KOPT-K1 (cell line): Measurements from ENCODE around the gene LRRC23.
A peak's percentile ranks its signal among the peaks of the same experiment; 100 is the strongest.

ENCODE experiments used
- H3K27ac ChIP-seq: fragments of 200-600 bp; sonication (generic); 2 replicates; pipeline ENCODE4 v1.5.1; 2016; ENCODE audit warnings: antibody characterized with exemption, mild to moderate bottlenecking, low read depth, low read length; ENCODE audit not compliant: poor library complexity, severe bottlenecking
- H3K36me3 ChIP-seq: fragments of 200-600 bp; sonication (generic); 2 replicates; pipeline ENCODE4 v1.5.1; 2017; ENCODE audit warnings: antibody characterized with exemption, mild to moderate bottlenecking, low read length, moderate library complexity; ENCODE audit not compliant: insufficient read depth
- H3K9me3 ChIP-seq: fragments of 200-600 bp; sonication (generic); 2 replicates; pipeline ENCODE4 v1.5.1; 2017; ENCODE audit warnings: antibody characterized with exemption, low read length, mild to moderate bottlenecking; ENCODE audit not compliant: insufficient read depth, poor library complexity, severe bottlenecking

LRRC23 gene

GRCh38 chr12:6938353-6939190 is 34.0 kb downstream of the LRRC23 start:
- H3K9me3 ChIP-seq, result no peaks in the 10 kb centered on the region
- H3K36me3 ChIP-seq, result peaks cover 43% of the 10 kb centered on the region
- H3K27ac ChIP-seq, result peak overlapping the region; percentile 94

- H3K27ac ChIP-seq, result no peak overlapping the region
- peaks cover 37% of the 10 kb centered on the region for H3K36me3 ChIP-seq
- H3K9me3 ChIP-seq, result no peaks in the 10 kb centered on the region
These were observed 34.5 kb downstream of the LRRC23 start for GRCh38 chr12:6939191-6939540.

GRCh38 chr12:6941267-6941666 is 36.6 kb downstream of the LRRC23 start:
- H3K27ac ChIP-seq, result no peak overlapping the region
- H3K36me3 ChIP-seq, result peaks cover 16% of the 10 kb centered on the region; the same call in 1 of the 2 replicates
- no peaks in the 10 kb centered on the region for H3K9me3 ChIP-seq

- Histone ChIP-seq H3K9me3 (no peaks in the 10 kb centered on the region), H3K36me3 (peaks cover 16% of the 10 kb centered on the region; the same call in 1 of the 2 replicates), H3K27ac (no peak overlapping the region)
These were observed 37.2 kb downstream of the LRRC23 start for GRCh38 chr12:6941782-6942181.

GRCh38 chr12:6942331-6942665 is 37.7 kb downstream of the LRRC23 start:
- Histone ChIP-seq H3K27ac (peak overlapping the region; percentile 93), H3K36me3 (peaks cover 16% of the 10 kb centered on the region; the same call in 1 of the 2 replicates), H3K9me3 (no peaks in the 10 kb centered on the region)

GRCh38 chr12:6943389-6943721 is 38.7 kb downstream of the LRRC23 start:
- peak overlapping the region; percentile 93 for H3K27ac ChIP-seq
- no peaks in the 10 kb centered on the region for H3K9me3 ChIP-seq
- H3K36me3 ChIP-seq, result peaks cover 16% of the 10 kb centered on the region; the same call in 1 of the 2 replicates

GRCh38 chr12:6943722-6944380 is 39.2 kb downstream of the LRRC23 start, which contains the start of the genes C12orf57 and RNU7-1:
Gene C12orf57, plus strand, starts transcription at chr12:6944022. Its CDS starts 100 bp downstream, at chr12:6944122.
Gene RNU7-1, plus strand, starts transcription at chr12:6943816.
- Histone ChIP-seq H3K9me3 (no peaks in the 10 kb centered on the region), H3K36me3 (peaks cover 16% of the 10 kb centered on the region; the same call in 1 of the 2 replicates), H3K27ac (peak within 1 kb of the TSS; percentile 93)

GRCh38 chr12:6944381-6945186 is 40.0 kb downstream of the LRRC23 start:
- Histone ChIP-seq H3K27ac (peak overlapping the region; percentile 93), H3K36me3 (peaks cover 16% of the 10 kb centered on the region; the same call in 1 of the 2 replicates), H3K9me3 (no peaks in the 10 kb centered on the region)

GRCh38 chr12:6945613-6946012 is 41.0 kb downstream of the LRRC23 start:
- Histone ChIP-seq H3K9me3 (no peaks in the 10 kb centered on the region), H3K27ac (peak overlapping the region; percentile 93), H3K36me3 (peaks cover 12% of the 10 kb centered on the region; the same call in 1 of the 2 replicates)

- peak overlapping the region; percentile 93 for H3K27ac ChIP-seq
- peaks cover 6% of the 10 kb centered on the region; the same call in 1 of the 2 replicates for H3K36me3 ChIP-seq
- H3K9me3 ChIP-seq, result no peaks in the 10 kb centered on the region
These were observed 41.7 kb downstream of the LRRC23 start for GRCh38 chr12:6946033-6946919.

GRCh38 chr12:6946920-6947374 is 42.3 kb downstream of the LRRC23 start:
- Histone ChIP-seq H3K36me3 (no peaks in the 10 kb centered on the region), H3K27ac (no peak overlapping the region)

GRCh38 chr12:6947615-6948014 is 43.0 kb downstream of the LRRC23 start:
- no peaks in the 10 kb centered on the region for H3K9me3 ChIP-seq
- no peaks in the 10 kb centered on the region for H3K36me3 ChIP-seq
- H3K27ac ChIP-seq, result no peak overlapping the region

More at GRCh38 chr12:6946920-6947374, 42.3 kb downstream of the LRRC23 start:
- H3K9me3 ChIP-seq, result no peaks in the 10 kb centered on the region

GRCh38 chr12:6948873-6949594 is 44.4 kb downstream of the LRRC23 start:
- peak overlapping the region; percentile 15 for H3K27ac ChIP-seq
- H3K36me3 ChIP-seq, result no peaks in the 10 kb centered on the region
- H3K9me3 ChIP-seq, result no peaks in the 10 kb centered on the region
